Measurements from ENCODE around the gene TRAF3. TPM values are rescaled to one million over a fixed set of nuclear protein-coding genes. Genes with fewer than 3 reads are reported as not detected.

TRAF3 gene
- total RNA-seq, 1 experiment from 2014 or later: 37.6 TPM

- Histone ChIP-seq H3K4me3 (ENCODE audit: low read depth in 2 of 2, low read length in 2 of 2) (no peak overlapping the region), H3K9me3 (ENCODE audit: control insufficient read depth, insufficient read depth, low read depth, low read length) (no peaks in the 10 kb centered on the region), H3K27me3 (ENCODE audit: control insufficient read depth, insufficient read depth, low read length) (no peaks in the 10 kb centered on the region), H3K27ac (ENCODE audit: low read length) (no peak overlapping the region), H3K36me3 (ENCODE audit: control insufficient read depth, insufficient read depth, low read length) (no peaks in the 10 kb centered on the region; the same call in 1 of the 2 replicates), H3K4me1 (ENCODE audit: control insufficient read depth, insufficient read depth, low read length) (no peaks in the 10 kb centered on the region)
- TF ChIP-seq SIN3A (IDR thresholded peaks at IDR 0.05; ENCODE audit: borderline replicate concordance, insufficient read depth, low read depth, low read length): no peak
- ChIA-PET POLR2A (no interaction called here), CTCF (no interaction called here)
- DNase-seq (ENCODE audit: low read depth, low spot score) (no peak), ATAC-seq (no peak)
- in situ Hi-C loops (cut with HindIII; ENCODE audit: low pct_unique_long_range_greater_than_20kb, low sequenced_read_pairs) (no loop called here), intact Hi-C loops (cut with micrococcal nuclease; ENCODE audit: unreplicated experiment) (no loop called here)
- BruUV-seq (replicated peaks): no TSS peak
Measured at GRCh38 chr14:102907303-102907844, 130.1 kb downstream of the TRAF3 start.

GRCh38 chr14:102907980-102908730 is 130.9 kb downstream of the TRAF3 start:
- no peak for ATAC-seq
- Histone ChIP-seq H3K4me1 (ENCODE audit: control insufficient read depth, insufficient read depth, low read length) (no peaks in the 10 kb centered on the region), H3K27ac (ENCODE audit: low read length) (no peak overlapping the region), H3K9me3 (ENCODE audit: control insufficient read depth, insufficient read depth, low read depth, low read length) (no peaks in the 10 kb centered on the region), H3K27me3 (ENCODE audit: control insufficient read depth, insufficient read depth, low read length) (no peaks in the 10 kb centered on the region), H3K4me3 (ENCODE audit: low read depth in 2 of 2, low read length in 2 of 2) (no peak overlapping the region), H3K36me3 (ENCODE audit: control insufficient read depth, insufficient read depth, low read length) (no peaks in the 10 kb centered on the region; the same call in 1 of the 2 replicates)
- no peak for DNase-seq (ENCODE audit: low read depth, low spot score)
- BruUV-seq (replicated peaks): no TSS peak
- intact Hi-C loops (cut with micrococcal nuclease; ENCODE audit: unreplicated experiment) (no loop called here), in situ Hi-C loops (cut with HindIII; ENCODE audit: low pct_unique_long_range_greater_than_20kb, low sequenced_read_pairs) (no loop called here)
- CTCF ChIA-PET: no interaction called here
- POLR2A ChIA-PET: no interaction called here
- TF ChIP-seq REST (IDR thresholded peaks at IDR 0.05; ENCODE audit: insufficient read depth in 1 of 2, low read depth in 2 of 2, low read length in 1 of 2): no peak
- no peak for TF ChIP-seq POLR2AphosphoS5 (IDR thresholded peaks at IDR 0.05; ENCODE audit: low read depth, low read length)
- no peak for TF ChIP-seq SIN3A (IDR thresholded peaks at IDR 0.05; ENCODE audit: borderline replicate concordance, insufficient read depth, low read depth, low read length)
- no peak for TF ChIP-seq TCF7L2 (IDR thresholded peaks at IDR 0.05; ENCODE audit: low read depth, low read length)
- no peak for TF ChIP-seq CTCF (IDR thresholded peaks at IDR 0.05)

Data from Panc1 (cell line).